GM12891 (cell line): Measurements from ENCODE around the gene ERVH48-1.
A peak's percentile ranks its signal among the peaks of the same experiment; 100 is the strongest.
"Not testable (repeated sequence)": the region's sequence is repeated elsewhere in the genome, so short reads cannot be mapped to it uniquely, and the experiment has no call there.

Experiments
- DNase-seq: peaks from one replicate; pipeline ENCODE4 v3.0.0; 2011; ENCODE audit warnings: low spot score; ENCODE audit not compliant: insufficient read length
- FAIRE-seq: peaks from 2 replicates; lab custom pipeline; 2011; peaks lifted over from hg19 to GRCh38; lab: Jason Lieb, UNC
- PAX5 ChIP-seq: IDR thresholded peaks from 2 replicates; pipeline ENCODE4 v1.6.1; 2011; ENCODE audit warnings: low read length, moderate library complexity, mild to moderate bottlenecking; ENCODE audit not compliant: insufficient read depth, severe bottlenecking
- POLR2A ChIP-seq: IDR thresholded peaks from 2 replicates; pipeline ENCODE4 v1.6.1; 2011; ENCODE audit warnings: low read depth, low read length, control low read depth
- POLR2AphosphoS5 ChIP-seq: IDR thresholded peaks from 2 replicates; pipeline ENCODE4 v1.6.1; 2011; ENCODE audit warnings: low read depth, low read length, control low read depth
- POU2F2 ChIP-seq: IDR thresholded peaks from 2 replicates; pipeline ENCODE4 v1.6.1; 2011; ENCODE audit warnings: low read depth, mild to moderate bottlenecking, control low read depth, low read length, moderate library complexity
- SPI1 ChIP-seq: IDR thresholded peaks from 2 replicates; pipeline ENCODE4 v1.6.1; 2011; ENCODE audit warnings: low read depth, low read length, control low read depth
- TAF1 ChIP-seq: IDR thresholded peaks from 2 replicates; pipeline ENCODE4 v1.6.1; 2011; ENCODE audit warnings: low read depth, low read length, control low read depth

ERVH48-1 gene

DNA sequence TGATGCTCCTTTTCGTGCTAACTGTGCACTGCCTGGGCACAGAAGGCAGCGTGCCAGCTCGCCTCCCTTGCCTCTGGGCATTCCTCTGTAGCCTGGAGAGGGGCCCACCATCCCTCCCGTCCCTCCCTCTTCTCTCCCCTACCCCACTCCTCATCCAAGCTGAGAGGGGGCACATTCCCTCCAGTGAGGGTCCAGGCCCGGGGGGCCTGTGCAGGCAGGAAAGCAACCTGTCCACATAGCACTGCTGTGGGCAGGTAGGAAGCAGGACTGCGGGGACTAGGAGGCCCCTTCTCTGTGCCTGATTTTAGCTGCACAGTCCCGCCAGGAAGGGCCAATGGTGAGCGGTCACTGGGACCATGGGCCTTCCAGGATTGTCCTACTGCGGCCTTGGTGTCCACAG, 38.7 kb upstream of the ERVH48-1 start:
- FAIRE-seq, result no peak
- TF ChIP-seq SPI1, result no peak
- TF ChIP-seq TAF1, result no peak
- no peak for TF ChIP-seq POLR2A
- no peak for DNase-seq

DNA sequence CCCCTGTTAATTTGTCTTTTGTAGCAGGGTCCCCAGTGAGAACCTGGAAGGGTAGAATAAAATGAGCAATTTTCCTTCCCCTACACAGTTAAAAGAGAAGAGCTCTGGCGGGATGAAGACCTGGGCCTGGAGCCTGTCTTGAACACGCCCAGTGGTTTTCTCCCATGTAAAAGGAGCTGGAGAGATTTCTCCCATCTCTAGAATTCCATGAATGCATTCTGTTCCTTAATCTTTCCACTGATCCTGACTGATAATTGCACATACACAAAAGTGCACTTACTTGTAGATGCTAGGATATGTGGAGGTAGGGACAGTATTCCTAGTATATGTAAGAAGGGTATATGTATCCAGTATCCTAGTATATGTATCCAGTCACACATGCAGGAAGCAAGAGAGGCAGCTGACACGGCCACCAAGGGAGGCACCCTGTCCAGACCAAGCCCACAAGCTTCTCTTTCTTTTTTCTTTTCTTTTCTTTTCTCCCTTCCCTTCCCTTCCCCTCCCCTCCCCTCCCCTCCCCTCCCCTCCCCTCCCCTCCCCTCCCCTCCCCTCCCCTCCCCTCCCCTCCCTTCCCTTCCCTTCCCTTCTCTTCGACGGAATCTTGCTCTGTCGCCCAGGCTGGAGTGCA, 37.1 kb upstream of the ERVH48-1 start:
- FAIRE-seq (no peak), DNase-seq (no peak)
- TF ChIP-seq SPI1 (no peak), POU2F2 (no peak), TAF1 (no peak), POLR2A (no peak), POLR2AphosphoS5 (no peak), PAX5 (no peak)

DNA sequence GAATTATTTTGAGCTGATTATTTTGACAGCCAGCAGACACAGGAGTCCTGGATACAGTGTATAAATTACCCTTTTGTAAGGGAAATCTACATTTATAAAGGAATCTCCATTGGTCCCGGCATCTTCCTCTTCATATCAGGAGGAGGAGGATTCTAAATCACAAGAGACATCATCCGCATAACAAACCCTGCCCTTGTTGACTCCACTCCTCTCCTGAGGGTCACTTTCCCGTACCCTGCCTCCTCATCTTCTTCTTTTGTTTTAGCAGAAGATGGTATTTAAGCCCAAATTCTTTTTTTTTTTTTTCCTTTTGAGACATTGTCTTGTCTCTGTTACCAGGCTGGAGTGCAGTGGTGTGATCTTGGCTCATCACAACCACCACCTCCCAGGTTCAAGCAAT, 34.3 kb upstream of the ERVH48-1 start:
- TF ChIP-seq TAF1 (no peak), PAX5 (no peak), POU2F2 (no peak), POLR2AphosphoS5 (no peak), SPI1 (no peak), POLR2A (no peak)
- FAIRE-seq (no peak), DNase-seq (no peak)

DNA sequence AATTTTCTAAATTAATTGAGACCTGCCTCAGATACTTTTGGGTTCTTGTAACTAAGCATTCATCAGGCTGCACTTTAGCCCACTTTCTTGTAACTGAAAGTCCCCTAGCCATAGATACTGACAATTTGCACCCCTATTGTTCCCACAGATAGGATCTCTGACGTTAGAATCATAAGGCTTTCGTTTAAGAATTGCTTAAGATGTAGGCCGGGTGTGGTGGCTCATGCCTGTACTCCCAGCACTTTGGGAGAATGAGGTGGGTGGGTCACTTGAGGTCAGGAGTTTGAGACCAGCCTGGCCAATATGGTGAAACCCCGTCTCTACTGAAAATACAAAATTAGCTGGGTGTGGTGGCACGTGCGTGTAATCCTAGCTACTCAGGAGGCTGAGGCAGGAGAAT, 32.7 kb upstream of the ERVH48-1 start:
- DNase-seq, FAIRE-seq: not testable (repeated sequence)

GRCh38 chr21:42956824-42957630, 31.6 kb upstream of the ERVH48-1 start:
- DNase-seq, result no peak
- no peak for FAIRE-seq
- TF ChIP-seq POLR2AphosphoS5 (no peak), POLR2A (no peak), TAF1 (no peak)

DNA sequence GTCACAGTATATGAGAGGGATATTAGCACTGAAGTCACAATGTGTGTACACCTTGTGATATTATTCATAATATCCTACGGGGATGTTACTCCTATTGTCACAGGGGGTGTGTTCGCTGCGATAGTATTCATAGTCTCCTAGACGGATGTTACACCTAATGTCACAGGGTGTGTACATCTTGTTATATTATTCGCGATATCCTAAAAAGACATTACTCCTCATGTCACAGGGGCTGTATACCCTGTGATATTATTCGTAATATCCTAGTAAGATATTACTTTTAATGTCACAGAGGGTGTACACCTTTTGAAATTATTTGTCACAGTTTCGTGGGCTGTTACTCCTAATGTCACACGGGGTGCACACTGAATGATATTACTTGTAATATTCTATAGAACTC, 25.8 kb upstream of the ERVH48-1 start:
- FAIRE-seq, DNase-seq: not testable (repeated sequence)

GRCh38 chr21:42949094-42949755, 23.8 kb upstream of the ERVH48-1 start:
- peak; percentile 26 for FAIRE-seq
- DNase-seq, result not testable (repeated sequence)

DNA sequence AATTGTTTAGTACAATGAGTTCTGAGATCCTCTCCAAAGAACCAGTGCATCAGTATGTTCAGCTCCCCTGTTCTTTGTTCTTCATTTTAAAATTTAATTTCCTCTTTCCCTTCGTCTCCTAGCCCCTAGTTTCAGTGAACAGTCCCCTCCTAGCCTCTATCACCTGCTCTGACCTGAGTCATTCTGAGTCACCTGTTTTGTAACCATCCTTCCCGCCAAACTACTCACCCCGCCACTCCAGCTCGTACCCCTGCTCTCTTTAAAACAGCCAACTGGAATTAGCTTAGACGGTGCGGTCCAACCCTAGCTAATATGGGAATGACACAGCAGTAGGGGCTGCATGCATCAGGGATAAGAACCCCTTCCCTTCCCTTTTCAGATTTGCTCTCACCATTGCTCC, 16.8 kb upstream of the ERVH48-1 start:
- FAIRE-seq (no peak), DNase-seq (no peak)
- TF ChIP-seq SPI1, result no peak
- no peak for TF ChIP-seq TAF1
- no peak for TF ChIP-seq POLR2AphosphoS5
- TF ChIP-seq POU2F2, result no peak

GRCh38 chr21:42941696-42942085, 16.3 kb upstream of the ERVH48-1 start:
- FAIRE-seq, result no peak
- DNase-seq, result no peak
- TF ChIP-seq TAF1 (no peak), SPI1 (no peak), POLR2A (no peak), POU2F2 (no peak), PAX5 (no peak), POLR2AphosphoS5 (no peak)

- FAIRE-seq (no peak), DNase-seq (no peak)
- no peak for TF ChIP-seq TAF1
- no peak for TF ChIP-seq PAX5
- TF ChIP-seq SPI1, result no peak
These were observed 14.4 kb upstream of the ERVH48-1 start for GRCh38 chr21:42939582-42940413.

GRCh38 chr21:42938606-42938995, 13.2 kb upstream of the ERVH48-1 start:
- not testable (repeated sequence) for FAIRE-seq, DNase-seq
